ENCODE data around the gene GABRB1.

GRCh38 chr4:47462799-47463234 is 431.4 kb downstream of the GABRB1 start:
- TF ChIP-seq CTCF (IDR thresholded peaks at IDR 0.05; ENCODE audit: low read depth, low read length) (no peak), EZH2phosphoT487 (IDR thresholded peaks at IDR 0.05; ENCODE audit: low read depth) (no peak)
